Glutamatergic neuron (in vitro differentiated cells): ENCODE data around the gene TXNDC12. TPM values are rescaled to one million over a fixed set of nuclear protein-coding genes. Genes with fewer than 3 reads are reported as not detected.
"Not testable (repeated sequence)": the region's sequence is repeated elsewhere in the genome, so short reads cannot be mapped to it uniquely, and the experiment has no call there.

Experiments used
- DNase-seq: peaks from one replicate; pipeline ENCODE4 v3.0.0; 2022
- H3K27ac Mint-ChIP-seq: one replicate; pipeline ENCODE4 v1.8.0; 2020; ENCODE audit warnings: mild to moderate bottlenecking, mixed read lengths, inconsistent platforms; ENCODE audit not compliant: unreplicated experiment
- H3K27me3 Mint-ChIP-seq: one replicate; pipeline ENCODE4 v1.8.0; 2020; ENCODE audit warnings: mild to moderate bottlenecking, moderate library complexity, mixed read lengths, inconsistent platforms; ENCODE audit not compliant: unreplicated experiment
- H3K36me3 Mint-ChIP-seq: one replicate; pipeline ENCODE4 v1.8.0; 2020; ENCODE audit warnings: mild to moderate bottlenecking, mixed read lengths, inconsistent platforms; ENCODE audit not compliant: unreplicated experiment
- H3K4me1 Mint-ChIP-seq: one replicate; pipeline ENCODE4 v1.8.0; 2020; ENCODE audit warnings: mild to moderate bottlenecking, low read depth, mixed read lengths, inconsistent platforms; ENCODE audit not compliant: unreplicated experiment
- H3K4me3 Mint-ChIP-seq: one replicate; pipeline ENCODE4 v1.8.0; 2020; ENCODE audit warnings: mild to moderate bottlenecking, mixed read lengths, inconsistent platforms; ENCODE audit not compliant: unreplicated experiment
- H3K9me3 Mint-ChIP-seq: one replicate; pipeline ENCODE4 v1.8.0; 2020; ENCODE audit warnings: mild to moderate bottlenecking, moderate library complexity, mixed read lengths, inconsistent platforms; ENCODE audit not compliant: unreplicated experiment
- total RNA-seq: library from RNA; stranded (reverse); fragmentation: NEBNext Ultra II Directional; extraction: Animal tissue kit (Norgen Biotek cat#: 25700); gene quantifications from one replicate; pipeline ENCODE4 v1.2.1, GENCODE V29; 2021; ENCODE audit not compliant: unreplicated experiment
- TF ChIP-seq, protein P1 (sequence below): fragments of 200-600 bp; sonication (generic); IDR thresholded peaks from one replicate; pipeline ENCODE4 v1.5.0; 2021; ENCODE audit not compliant: partially characterized antibody, unreplicated experiment

Gene TXNDC12
- total RNA-seq, 1 donor from 2014 or later: 27.2 TPM

GRCh38 chr1:52080014-52080415 is 25.0 kb upstream of the TXNDC12 start:
- no peak for DNase-seq
- H3K27me3 Mint-ChIP-seq: no peaks in the 10 kb centered on the region
- H3K4me1 Mint-ChIP-seq: no peaks in the 10 kb centered on the region
- no peak overlapping the region for H3K27ac Mint-ChIP-seq
- no peaks in the 10 kb centered on the region for H3K36me3 Mint-ChIP-seq
- H3K4me3 Mint-ChIP-seq: no peak overlapping the region
- TF ChIP-seq, protein P1, sequence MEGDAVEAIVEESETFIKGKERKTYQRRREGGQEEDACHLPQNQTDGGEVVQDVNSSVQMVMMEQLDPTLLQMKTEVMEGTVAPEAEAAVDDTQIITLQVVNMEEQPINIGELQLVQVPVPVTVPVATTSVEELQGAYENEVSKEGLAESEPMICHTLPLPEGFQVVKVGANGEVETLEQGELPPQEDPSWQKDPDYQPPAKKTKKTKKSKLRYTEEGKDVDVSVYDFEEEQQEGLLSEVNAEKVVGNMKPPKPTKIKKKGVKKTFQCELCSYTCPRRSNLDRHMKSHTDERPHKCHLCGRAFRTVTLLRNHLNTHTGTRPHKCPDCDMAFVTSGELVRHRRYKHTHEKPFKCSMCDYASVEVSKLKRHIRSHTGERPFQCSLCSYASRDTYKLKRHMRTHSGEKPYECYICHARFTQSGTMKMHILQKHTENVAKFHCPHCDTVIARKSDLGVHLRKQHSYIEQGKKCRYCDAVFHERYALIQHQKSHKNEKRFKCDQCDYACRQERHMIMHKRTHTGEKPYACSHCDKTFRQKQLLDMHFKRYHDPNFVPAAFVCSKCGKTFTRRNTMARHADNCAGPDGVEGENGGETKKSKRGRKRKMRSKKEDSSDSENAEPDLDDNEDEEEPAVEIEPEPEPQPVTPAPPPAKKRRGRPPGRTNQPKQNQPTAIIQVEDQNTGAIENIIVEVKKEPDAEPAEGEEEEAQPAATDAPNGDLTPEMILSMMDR: no peak
- H3K9me3 Mint-ChIP-seq: peaks cover 2% of the 10 kb centered on the region

DNA sequence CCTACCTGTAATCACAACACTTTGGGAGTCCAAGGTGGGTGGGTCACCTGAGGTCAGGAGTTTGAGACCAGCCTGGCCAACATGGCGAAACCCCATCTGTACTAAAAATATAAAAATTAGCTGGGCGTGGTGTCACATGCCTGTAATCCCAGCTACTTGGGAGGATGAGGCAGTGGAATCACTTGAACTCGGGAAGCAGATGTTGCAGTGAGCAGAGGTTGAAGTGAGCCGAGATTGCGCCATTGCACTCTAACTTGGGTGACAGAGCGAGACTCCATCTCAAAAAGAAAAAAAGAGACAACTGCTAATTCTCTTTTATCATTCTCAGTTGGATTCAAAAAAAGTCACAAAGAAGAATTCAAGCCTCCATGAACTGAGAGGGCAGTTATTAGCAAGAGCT is 22.3 kb upstream of the TXNDC12 start:
- H3K4me3 Mint-ChIP-seq, H3K27ac Mint-ChIP-seq, H3K36me3 Mint-ChIP-seq, DNase-seq, H3K4me1 Mint-ChIP-seq, H3K9me3 Mint-ChIP-seq, H3K27me3 Mint-ChIP-seq: not testable (repeated sequence)

DNA sequence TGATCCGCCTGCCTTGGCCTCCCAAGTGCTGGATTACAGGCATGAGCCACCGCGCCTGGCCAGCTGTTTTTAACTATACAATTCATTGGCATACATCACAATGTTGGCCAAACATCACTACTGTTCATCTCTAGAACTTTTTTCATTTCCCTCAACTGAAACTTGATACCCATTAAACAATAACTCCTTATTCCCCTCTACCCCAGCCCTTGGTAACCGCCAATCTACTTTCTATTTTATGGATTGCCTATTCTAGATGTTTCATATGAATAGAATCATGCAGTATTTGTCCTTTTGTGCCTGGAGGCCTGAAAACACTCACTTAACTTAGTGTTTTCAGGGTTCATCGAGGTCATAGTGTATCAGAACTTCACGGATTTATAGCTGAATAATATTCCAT is 17.3 kb upstream of the TXNDC12 start:
- TF ChIP-seq, protein P1: no peak
- H3K9me3 Mint-ChIP-seq: peaks cover 2% of the 10 kb centered on the region
- no peaks in the 10 kb centered on the region for H3K36me3 Mint-ChIP-seq
- H3K4me1 Mint-ChIP-seq: no peaks in the 10 kb centered on the region
- DNase-seq: no peak
- H3K27ac Mint-ChIP-seq: no peak overlapping the region
- no peak overlapping the region for H3K4me3 Mint-ChIP-seq
- no peaks in the 10 kb centered on the region for H3K27me3 Mint-ChIP-seq

- no peak for DNase-seq
- no peak overlapping the region for H3K27ac Mint-ChIP-seq
- TF ChIP-seq, protein P1: no peak
- no peak overlapping the region for H3K4me3 Mint-ChIP-seq
- H3K27me3 Mint-ChIP-seq: no peaks in the 10 kb centered on the region
- no peaks in the 10 kb centered on the region for H3K9me3 Mint-ChIP-seq
- H3K4me1 Mint-ChIP-seq: no peaks in the 10 kb centered on the region
- H3K36me3 Mint-ChIP-seq: no peaks in the 10 kb centered on the region
Observed at GRCh38 chr1:52070704-52071103, 15.7 kb upstream of the TXNDC12 start.

- H3K36me3 Mint-ChIP-seq: no peaks in the 10 kb centered on the region
- DNase-seq: no peak
- no peaks in the 10 kb centered on the region for H3K9me3 Mint-ChIP-seq
- H3K4me1 Mint-ChIP-seq: peaks cover 3% of the 10 kb centered on the region
- no peak overlapping the region for H3K4me3 Mint-ChIP-seq
- peaks cover 3% of the 10 kb centered on the region for H3K27me3 Mint-ChIP-seq
- TF ChIP-seq, protein P1: no peak
- no peak overlapping the region for H3K27ac Mint-ChIP-seq
Observed at GRCh38 chr1:52063192-52063591, 8.2 kb upstream of the TXNDC12 start.

- Mint-ChIP-seq H3K4me1 (peaks cover 11% of the 10 kb centered on the region), H3K36me3 (no peaks in the 10 kb centered on the region), H3K27me3 (peaks cover 5% of the 10 kb centered on the region), H3K27ac (no peak overlapping the region), H3K9me3 (peaks cover 6% of the 10 kb centered on the region), H3K4me3 (no peak overlapping the region)
- TF ChIP-seq, protein P1: no peak
- DNase-seq: no peak
Observed at GRCh38 chr1:52060822-52061221, 5.8 kb upstream of the TXNDC12 start.
